Endothelial cell of umbilical vein (primary cell): ENCODE measurements around the gene H2BK1. TPM values are rescaled to one million over a fixed set of nuclear protein-coding genes. Genes with fewer than 3 reads are reported as not detected.

Experiments used
- BruUV-seq: library from RNA; stranded (reverse); fragments of 400-500 nt; replicated peaks from 2 replicates; lab custom pipeline; 2021; lab: Mats Ljungman, UMichigan
- CTCF ChIA-PET: fragments of 300-600, 350-600 bp; sonication (Branson Sonifier 250); formaldehyde crosslinking; loops from one replicate; lab custom pipeline; 2021; ENCODE audit warnings: antibody characterized with exemption, inconsistent platforms; lab: Charles Lee
- POLR2A ChIA-PET: fragments of 300-600, 350-600 bp; sonication (Branson Sonifier 250); formaldehyde crosslinking; loops from one replicate; lab custom pipeline; 2021; ENCODE audit warnings: antibody characterized with exemption, inconsistent platforms; lab: Charles Lee
- DNase-seq: peaks from one replicate; pipeline ENCODE4 v3.0.0-alpha.2; 2011; ENCODE audit warnings: low read depth, low spot score
- FAIRE-seq: peaks from 2 replicates; lab custom pipeline; 2011; peaks lifted over from hg19 to GRCh38; lab: Jason Lieb, UNC
- H2AFZ ChIP-seq: 2 replicates; pipeline ENCODE4 v1.6.0; 2012; ENCODE audit warnings: low read depth, low read length, control low read depth, inconsistent platforms
- H3K27ac ChIP-seq: 2 replicates; pipeline ENCODE4 v1.5.1; 2011; ENCODE audit warnings: low read depth, mild to moderate bottlenecking, control low read depth, low read length, moderate library complexity; ENCODE audit not compliant: insufficient read depth
- H3K27me3 ChIP-seq, 2 experiments: 2 replicates each; pipeline versions ENCODE4 v1.6.0 to v1.6.1; 2011; ENCODE audit warnings: low read length in 2 of 2, mixed read lengths in 1 of 2; ENCODE audit not compliant: control insufficient read depth in 2 of 2, insufficient read depth in 2 of 2
- H3K36me3 ChIP-seq, 2 experiments: 2 replicates in 1 of 2; 3 replicates in 1 of 2; pipeline ENCODE4 v1.5.1; 2011; ENCODE audit warnings: low read length in 2 of 2, mild to moderate bottlenecking in 1 of 2, moderate library complexity in 1 of 2; ENCODE audit not compliant: control insufficient read depth in 2 of 2, insufficient read depth in 2 of 2; ENCODE audit errors: extremely low read depth in 1 of 2
- H3K4me1 ChIP-seq: 3 replicates; pipeline ENCODE4 v1.5.1; 2011; ENCODE audit warnings: mild to moderate bottlenecking, low read length; ENCODE audit not compliant: control insufficient read depth, insufficient read depth; ENCODE audit errors: extremely low read depth
- H3K4me2 ChIP-seq: 2 replicates; pipeline ENCODE4 v1.6.1; 2011; ENCODE audit warnings: low read length, control low read depth, mixed read lengths; ENCODE audit not compliant: insufficient read depth
- H3K4me3 ChIP-seq, 3 experiments: fragments of 200-600 bp in 1 of 3; sonication (generic), shearing (Covaris generic) in 1 of 3; replicated peaks in 1 of 3; 2 replicates each; pipeline ENCODE4 v1.5.1; 2011 to 2016; ENCODE audit warnings: control low read depth in 3 of 3, low read length in 3 of 3, mild to moderate bottlenecking in 2 of 3, inconsistent platforms in 1 of 3, low read depth in 1 of 3, moderate library complexity in 1 of 3; ENCODE audit not compliant: insufficient read depth in 1 of 3
- H3K79me2 ChIP-seq: 2 replicates; pipeline ENCODE4 v1.6.0; 2012; ENCODE audit warnings: low read length, inconsistent platforms; ENCODE audit not compliant: control insufficient read depth, insufficient read depth
- H3K9ac ChIP-seq: replicated peaks from 2 replicates; pipeline ENCODE3; 2011; ENCODE audit warnings: low read length, control low read depth; ENCODE audit not compliant: insufficient read depth; ENCODE audit errors: extremely low read depth
- H3K9me1 ChIP-seq: replicated peaks from 3 replicates; pipeline ENCODE4 v1.6.0; 2011; ENCODE audit warnings: mild to moderate bottlenecking, low read length; ENCODE audit not compliant: control insufficient read depth, insufficient read depth; ENCODE audit errors: extremely low read depth
- H3K9me3 ChIP-seq: replicated peaks from 2 replicates; pipeline ENCODE4 v1.5.1; 2012; ENCODE audit warnings: low read length, inconsistent platforms; ENCODE audit not compliant: control insufficient read depth, insufficient read depth
- H4K20me1 ChIP-seq: replicated peaks from 2 replicates; pipeline ENCODE3; 2011; ENCODE audit warnings: mild to moderate bottlenecking, low read length; ENCODE audit not compliant: control insufficient read depth, insufficient read depth; ENCODE audit errors: extremely low read depth
- FOS ChIP-seq: IDR thresholded peaks from 2 replicates; pipeline ENCODE4 v1.6.1; 2011; ENCODE audit warnings: mild to moderate bottlenecking, low read length, moderate library complexity, borderline replicate concordance; ENCODE audit not compliant: insufficient read depth
- GATA2 ChIP-seq: IDR thresholded peaks from 2 replicates; pipeline ENCODE4 v1.7.0; 2011; ENCODE audit warnings: low read depth, mild to moderate bottlenecking, moderate library complexity, mixed read lengths, low read length; ENCODE audit not compliant: insufficient read length, insufficient read depth
- JUN ChIP-seq: IDR thresholded peaks from 2 replicates; pipeline ENCODE4 v1.6.1; 2011; ENCODE audit warnings: borderline replicate concordance, low read depth; ENCODE audit not compliant: insufficient read length, insufficient read depth
- MAX ChIP-seq: IDR thresholded peaks from 2 replicates; pipeline ENCODE4 v1.6.1; 2011; ENCODE audit not compliant: insufficient read depth, insufficient read length
- MYC ChIP-seq: IDR thresholded peaks from one replicate; pipeline ENCODE4 v1.6.1; 2011; ENCODE audit warnings: mild to moderate bottlenecking, low read depth, low read length
- POLR2A ChIP-seq: IDR thresholded peaks from 2 replicates; pipeline ENCODE4 v1.6.1; 2012; ENCODE audit warnings: low read depth, mild to moderate bottlenecking, control low read depth, low read length
- POLR2AphosphoS5 ChIP-seq: IDR thresholded peaks from 2 replicates; pipeline ENCODE4 v1.6.1; 2012; ENCODE audit warnings: low read depth, mild to moderate bottlenecking, control low read depth, low read length, moderate library complexity; ENCODE audit not compliant: insufficient read depth
- dilution Hi-C: fragments of 300-500 bp; cut with MboI; formaldehyde crosslinking; loops from one replicate; pipeline ENCODE4 v1.15.0; 2019; ENCODE audit warnings: low sequenced_read_pairs; ENCODE audit not compliant: extremely low pct_ligation_motif_present
- intact Hi-C: fragments of 100-400 bp; cut with micrococcal nuclease; formaldehyde crosslinking; loops from one replicate; pipeline ENCODE4 v1.10.0; 2022
- polyA plus RNA-seq, 4 experiments: library from polyadenylated mRNA; depleted of rRNA in 3 of 4; stranded (reverse) in 3 of 4; unstranded in 1 of 4; fragments of >200 nt; gene quantifications; 2 replicates each; pipeline versions ENCODE4 v1.2.1 to v1.2.3, GENCODE V29; 2011 to 2012; ENCODE audit warnings: missing spikeins in 1 of 4
- total RNA-seq: library from RNA; stranded (reverse); gene quantifications from 2 replicates; pipeline ENCODE4 v1.2.3, GENCODE V29; 2021
- TF ChIP-seq, protein P1 (sequence below), 2 donors: IDR thresholded peaks; 1 replicate in 1 of 2; 2 replicates in 1 of 2; pipeline ENCODE4 v1.5.1; 2011; ENCODE audit warnings: low read length in 2 of 2, mild to moderate bottlenecking in 2 of 2, moderate library complexity in 2 of 2, control low read depth in 1 of 2, inconsistent platforms in 1 of 2, low read depth in 1 of 2; ENCODE audit not compliant: insufficient read depth in 1 of 2; ENCODE audit errors: extremely low read depth in 1 of 2

Gene H2BK1
- total and polyA plus RNA-seq, 2 donors (not counting 3 experiments of a cell fraction or from before 2014, with no cell fraction given): not detected

DNA sequence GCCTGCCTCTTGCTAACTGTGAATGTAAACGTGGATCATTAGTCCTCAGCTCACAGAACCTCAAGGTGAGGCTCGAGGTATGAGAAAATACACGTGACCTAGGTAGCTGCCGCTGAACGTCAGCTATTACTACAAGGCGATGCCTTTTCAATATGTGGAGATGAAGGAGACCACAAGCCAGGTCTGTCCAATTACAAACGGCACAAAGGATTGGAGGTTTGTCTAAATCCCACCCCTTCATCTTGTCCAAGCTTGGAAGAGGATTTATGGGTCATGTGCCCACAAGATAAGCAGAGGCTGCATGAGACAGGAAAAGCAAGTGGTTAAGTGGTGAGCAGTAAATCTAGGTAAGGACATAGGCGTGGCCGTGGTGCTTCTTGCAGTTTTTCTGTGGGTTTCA, 3.4 kb downstream of the H2BK1 start:
- Histone ChIP-seq H3K4me3 (no peak overlapping the region), H3K4me2 (no peak overlapping the region), H2AFZ (no peak overlapping the region), H3K79me2 (no peaks in the 10 kb centered on the region), H3K36me3 (no peaks in the 10 kb centered on the region), H3K9ac (no peak overlapping the region), H4K20me1 (no peaks in the 10 kb centered on the region), H3K9me3 (no peaks in the 10 kb centered on the region), H3K27me3 (peaks cover 2 to 11% of the 10 kb centered on the region in 2 experiments), H3K9me1 (no peaks in the 10 kb centered on the region), H3K4me1 (no peaks in the 10 kb centered on the region), H3K27ac (no peak overlapping the region)
- intact Hi-C loops: no loop called here
- BruUV-seq: no TSS peak
- ChIA-PET CTCF (interaction anchor here (1.4 kb wide), 1 partner anchor 38 kb away, joined by 3 read pairs; no protein-coding TSS in a partner anchor), POLR2A (interaction anchor here (2.5 kb wide), 1 partner anchor 20 kb away, joined by 5 read pairs; the partner anchor contains the start of gene ABCF2)
- dilution Hi-C loops: no loop called here
- TF ChIP-seq POLR2A (no peak), GATA2 (no peak)
- no peak for FAIRE-seq
- DNase-seq: no peak

- DNase-seq: no peak
- no peak overlapping the region for H3K4me3 ChIP-seq
- intact Hi-C loops (no loop called here), dilution Hi-C loops (no loop called here)
- H3K4me2 ChIP-seq: no peak overlapping the region
- no peaks in the 10 kb centered on the region for H3K4me1 ChIP-seq
- no peaks in the 10 kb centered on the region for H3K9me3 ChIP-seq
- no peak overlapping the region for H2AFZ ChIP-seq
- CTCF ChIA-PET: interaction anchor here (0.6 to 1.5 kb wide), 2 partner anchors 21 to 39 kb away, joined by 3 to 4 read pairs; partner anchors contain the start of gene ABCF2
- POLR2A ChIA-PET: interaction anchor here (2.5 kb wide), 1 partner anchor 21 kb away, joined by 5 read pairs; the partner anchor contains the start of gene ABCF2
- H3K36me3 ChIP-seq: no peaks in the 10 kb centered on the region
- H4K20me1 ChIP-seq: no peaks in the 10 kb centered on the region
- no peak overlapping the region for H3K27ac ChIP-seq
- H3K27me3 ChIP-seq: peaks cover 9 to 14% of the 10 kb centered on the region in 2 experiments
- H3K79me2 ChIP-seq: no peaks in the 10 kb centered on the region
- no peak overlapping the region for H3K9ac ChIP-seq
- BruUV-seq: no TSS peak
- FAIRE-seq: no peak
- no peaks in the 10 kb centered on the region for H3K9me1 ChIP-seq
- TF ChIP-seq FOS: no peak
- TF ChIP-seq MAX: no peak
- no peak for TF ChIP-seq POLR2A
- TF ChIP-seq JUN: no peak
- TF ChIP-seq POLR2AphosphoS5: no peak
- no peak for TF ChIP-seq MYC
- TF ChIP-seq, protein P1, sequence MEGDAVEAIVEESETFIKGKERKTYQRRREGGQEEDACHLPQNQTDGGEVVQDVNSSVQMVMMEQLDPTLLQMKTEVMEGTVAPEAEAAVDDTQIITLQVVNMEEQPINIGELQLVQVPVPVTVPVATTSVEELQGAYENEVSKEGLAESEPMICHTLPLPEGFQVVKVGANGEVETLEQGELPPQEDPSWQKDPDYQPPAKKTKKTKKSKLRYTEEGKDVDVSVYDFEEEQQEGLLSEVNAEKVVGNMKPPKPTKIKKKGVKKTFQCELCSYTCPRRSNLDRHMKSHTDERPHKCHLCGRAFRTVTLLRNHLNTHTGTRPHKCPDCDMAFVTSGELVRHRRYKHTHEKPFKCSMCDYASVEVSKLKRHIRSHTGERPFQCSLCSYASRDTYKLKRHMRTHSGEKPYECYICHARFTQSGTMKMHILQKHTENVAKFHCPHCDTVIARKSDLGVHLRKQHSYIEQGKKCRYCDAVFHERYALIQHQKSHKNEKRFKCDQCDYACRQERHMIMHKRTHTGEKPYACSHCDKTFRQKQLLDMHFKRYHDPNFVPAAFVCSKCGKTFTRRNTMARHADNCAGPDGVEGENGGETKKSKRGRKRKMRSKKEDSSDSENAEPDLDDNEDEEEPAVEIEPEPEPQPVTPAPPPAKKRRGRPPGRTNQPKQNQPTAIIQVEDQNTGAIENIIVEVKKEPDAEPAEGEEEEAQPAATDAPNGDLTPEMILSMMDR (IDR thresholded peaks at IDR 0.05; ENCODE audit: extremely low read depth in 1 of 2, insufficient read depth in 1 of 2, low read depth in 1 of 2, low read length in 2 of 2): no peak
These were observed 4.6 kb downstream of the H2BK1 start for GRCh38 chr7:151205730-151206129.
